ENCODE data around the gene PADI2.

Gene PADI2

GRCh38 chr1:17117451-17118265 lies 1.6 kb downstream of the PADI2 start:
- no peak overlapping the region for H3K4me3 ChIP-seq (ENCODE audit: low read length)
- no peak for TF ChIP-seq CTCF (IDR thresholded peaks at IDR 0.05; ENCODE audit: insufficient read depth, low read depth, low read length, missing control alignments)
- DNase-seq (ENCODE audit: low read depth), result no peak

GRCh38 chr1:17116643-17117042 lies 2.6 kb downstream of the PADI2 start:
- no peak overlapping the region for H3K4me3 ChIP-seq (ENCODE audit: low read length)
- TF ChIP-seq CTCF (IDR thresholded peaks at IDR 0.05; ENCODE audit: insufficient read depth, low read depth, low read length, missing control alignments), result no peak

GRCh38 chr1:17113963-17114362 lies 5.3 kb downstream of the PADI2 start:
- TF ChIP-seq CTCF (IDR thresholded peaks at IDR 0.05; ENCODE audit: insufficient read depth, low read depth, low read length, missing control alignments), result no peak
- no peak for DNase-seq (ENCODE audit: low read depth)
- H3K4me3 ChIP-seq (ENCODE audit: low read length), result no peak overlapping the region

More at GRCh38 chr1:17116643-17117042, 2.6 kb downstream of the PADI2 start:
- no peak for DNase-seq (ENCODE audit: low read depth)

- TF ChIP-seq CTCF (IDR thresholded peaks at IDR 0.05; ENCODE audit: insufficient read depth, low read depth, low read length, missing control alignments), result no peak
- DNase-seq (ENCODE audit: low read depth), result no peak
- H3K4me3 ChIP-seq (ENCODE audit: low read length), result no peak overlapping the region
Measured at GRCh38 chr1:17112496-17113236, 6.6 kb downstream of the PADI2 start.

- H3K4me3 ChIP-seq (ENCODE audit: low read length), result no peak overlapping the region
- DNase-seq (ENCODE audit: low read depth), result no peak
- TF ChIP-seq CTCF (IDR thresholded peaks at IDR 0.05; ENCODE audit: insufficient read depth, low read depth, low read length, missing control alignments), result no peak
Measured at GRCh38 chr1:17112076-17112475, 7.2 kb downstream of the PADI2 start.

- no peak for TF ChIP-seq CTCF (IDR thresholded peaks at IDR 0.05; ENCODE audit: insufficient read depth, low read depth, low read length, missing control alignments)
- no peak overlapping the region for H3K4me3 ChIP-seq (ENCODE audit: low read length)
- no peak for DNase-seq (ENCODE audit: low read depth)
Measured at GRCh38 chr1:17110555-17110926, 8.7 kb downstream of the PADI2 start.
